ENCODE data around the gene GPR55.

GRCh38 chr2:230874456-230874855, 50.6 kb downstream of the GPR55 start:
- TF ChIP-seq CTCF (IDR thresholded peaks at IDR 0.05; ENCODE audit: low read length) (no peak), EZH2 (IDR thresholded peaks at IDR 0.05; ENCODE audit: borderline replicate concordance, low read length) (no peak)
